Activated CD8-positive, alpha-beta T cell treated with anti-CD3 and anti-CD28 coated beads for 36 hours (primary cell): ENCODE results near the gene OR8B4. TPM values are rescaled to one million over a fixed set of nuclear protein-coding genes. Genes with fewer than 3 reads are reported as not detected.
A peak's percentile ranks its signal among the peaks of the same experiment; 100 is the strongest.
"Not testable (repeated sequence)": the region's sequence is repeated elsewhere in the genome, so short reads cannot be mapped to it uniquely, and the experiment has no call there.

Source experiments
- ATAC-seq: fragments of 200-7000 bp; cut with Tn5 transposase; one replicate; pipeline ENCODE4 v1.10.0; 2021; ENCODE audit warnings: mild to moderate bottlenecking, moderate library complexity
- CTCF ChIA-PET: fragments of 350-600 bp; sonication (Branson Sonifier 250); formaldehyde crosslinking; loops from one replicate; lab custom pipeline; 2021; ENCODE audit warnings: antibody characterized with exemption; lab: Charles Lee
- POLR2A ChIA-PET: fragments of 350-600 bp; sonication (Branson Sonifier 250); formaldehyde crosslinking; loops from one replicate; lab custom pipeline; 2021; ENCODE audit warnings: antibody characterized with exemption; lab: Charles Lee
- DNase-seq: peaks from one replicate; pipeline ENCODE4 v3.0.0-alpha.2; 2020
- H3K27ac Mint-ChIP-seq: one replicate; pipeline ENCODE4 v1.8.0; 2021; ENCODE audit warnings: mild to moderate bottlenecking, mixed read lengths
- H3K27me3 Mint-ChIP-seq: one replicate; pipeline ENCODE4 v1.8.0; 2021; ENCODE audit warnings: mixed read lengths
- H3K36me3 Mint-ChIP-seq: one replicate; pipeline ENCODE4 v1.8.0; 2021; ENCODE audit warnings: low read depth, mixed read lengths
- H3K4me1 Mint-ChIP-seq: one replicate; pipeline ENCODE4 v1.8.0; 2021; ENCODE audit warnings: low read depth, mixed read lengths
- H3K4me3 Mint-ChIP-seq: one replicate; pipeline ENCODE4 v1.8.0; 2021; ENCODE audit warnings: mild to moderate bottlenecking, moderate library complexity, mixed read lengths
- H3K9me3 Mint-ChIP-seq: one replicate; pipeline ENCODE4 v1.8.0; 2021; ENCODE audit warnings: mixed read lengths
- CTCF ChIP-seq: fragments of 200-600 bp; IDR thresholded peaks from one replicate; pipeline ENCODE4 v1.8.0; 2022; ENCODE audit warnings: antibody characterized with exemption, mild to moderate bottlenecking
- intact Hi-C: fragments of 100-400 bp; cut with micrococcal nuclease; formaldehyde crosslinking; loops from one replicate; pipeline ENCODE4 v1.10.0; 2022
- total RNA-seq, 2 experiments: library from RNA; stranded (reverse); gene quantifications; one replicate each; pipeline ENCODE4 v1.2.3, GENCODE V29; 2021

OR8B4 gene
- total RNA-seq, 2 experiments from 2014 or later, result not detected

- Mint-ChIP-seq H3K27ac (no peak overlapping the region), H3K4me1 (no peaks in the 10 kb centered on the region), H3K4me3 (no peak overlapping the region), H3K27me3 (peaks cover 2% of the 10 kb centered on the region), H3K9me3 (no peaks in the 10 kb centered on the region), H3K36me3 (peaks cover 2% of the 10 kb centered on the region)
- ATAC-seq (peak; percentile 81), DNase-seq (peak; percentile 79)
- intact Hi-C loops, result no loop called here
- POLR2A ChIA-PET, result no interaction called here
- CTCF ChIA-PET, result interaction anchor here (0.5 to 3.1 kb wide), 33 partner anchors 9 to 476 kb away, joined by 3 to 16 read pairs (median 4); partner anchors contain the start of gene OR8A1
- TF ChIP-seq CTCF, result peak; percentile 72
Observed at GRCh38 chr11:124402326-124402922, 22.2 kb downstream of the OR8B4 start.

- H3K4me1 Mint-ChIP-seq, result no peaks in the 10 kb centered on the region
- intact Hi-C loops, result no loop called here
- no peak for ATAC-seq
- H3K4me3 Mint-ChIP-seq, result no peak within 1 kb of the TSS
- ChIA-PET POLR2A (no interaction called here), CTCF (no interaction called here)
- H3K27me3 Mint-ChIP-seq, result no peaks in the 10 kb centered on the region
- no peak for DNase-seq
- TF ChIP-seq CTCF, result no peak
- no peak within 1 kb of the TSS for H3K27ac Mint-ChIP-seq
- no peaks in the 10 kb centered on the region for H3K9me3 Mint-ChIP-seq
- H3K36me3 Mint-ChIP-seq, result peaks cover 2% of the 10 kb centered on the region
Observed at GRCh38 chr11:124398924-124399323, 25.7 kb downstream of the OR8B4 start, which contains the start of gene OR8B3. OR8B3 (minus strand) TSS chr11:124399024; CDS start chr11:124397351, 1,673 bp downstream.

GRCh38 chr11:124396847-124397246 is 27.8 kb downstream of the OR8B4 start:
- H3K4me3 Mint-ChIP-seq, H3K27ac Mint-ChIP-seq, H3K27me3 Mint-ChIP-seq, DNase-seq, H3K9me3 Mint-ChIP-seq, intact Hi-C loops, CTCF ChIA-PET, POLR2A ChIA-PET, H3K36me3 Mint-ChIP-seq, ATAC-seq, H3K4me1 Mint-ChIP-seq: not testable (repeated sequence)

- Mint-ChIP-seq H3K27me3 (peaks cover 5% of the 10 kb centered on the region), H3K4me3 (no peak overlapping the region), H3K36me3 (no peaks in the 10 kb centered on the region), H3K4me1 (no peaks in the 10 kb centered on the region), H3K9me3 (no peaks in the 10 kb centered on the region), H3K27ac (no peak overlapping the region)
- intact Hi-C loops, result no loop called here
- ATAC-seq (no peak), DNase-seq (peak; percentile 5)
- TF ChIP-seq CTCF, result no peak
- ChIA-PET POLR2A (no interaction called here), CTCF (no interaction called here)
Observed at GRCh38 chr11:124394408-124394807, 30.3 kb downstream of the OR8B4 start.

- Mint-ChIP-seq H3K9me3 (no peaks in the 10 kb centered on the region), H3K4me3 (no peak within 1 kb of the TSS), H3K27me3 (no peaks in the 10 kb centered on the region), H3K27ac (no peak within 1 kb of the TSS), H3K4me1 (no peaks in the 10 kb centered on the region), H3K36me3 (no peaks in the 10 kb centered on the region)
- POLR2A ChIA-PET, result no interaction called here
- CTCF ChIA-PET, result no interaction called here
- DNase-seq, result no peak
- no peak for TF ChIP-seq CTCF
- ATAC-seq, result no peak
- intact Hi-C loops, result no loop called here
Observed at GRCh38 chr11:124384399-124384798, 40.3 kb downstream of the OR8B4 start, which contains the start of gene OR8B2. OR8B2 (minus strand) TSS chr11:124384499; CDS start chr11:124383343, 1,156 bp downstream.

GRCh38 chr11:124382857-124383256 is 41.8 kb downstream of the OR8B4 start:
- intact Hi-C loops, H3K4me3 Mint-ChIP-seq: not testable (repeated sequence)

More at GRCh38 chr11:124382857-124383256, 41.8 kb downstream of the OR8B4 start:
- CTCF ChIA-PET, DNase-seq, H3K9me3 Mint-ChIP-seq, H3K27ac Mint-ChIP-seq, H3K27me3 Mint-ChIP-seq, POLR2A ChIA-PET, ATAC-seq, H3K36me3 Mint-ChIP-seq, H3K4me1 Mint-ChIP-seq: not testable (repeated sequence)
